AG09309 (cell line): ENCODE data around the gene UBE2I.

ENCODE experiments used
- DNase-seq: peaks from one replicate; pipeline ENCODE4 v3.0.0-alpha.2; 2010; ENCODE audit warnings: low read depth
- H3K4me3 ChIP-seq: 2 replicates; pipeline ENCODE4 v1.5.1; 2011; ENCODE audit warnings: mild to moderate bottlenecking, low read depth, low read length, moderate library complexity; ENCODE audit not compliant: control insufficient read depth
- TF ChIP-seq, protein P1 (sequence below): IDR thresholded peaks from 2 replicates; pipeline ENCODE4 v1.5.1; 2011; ENCODE audit warnings: mild to moderate bottlenecking, low read depth, low read length, inconsistent platforms; ENCODE audit not compliant: insufficient read depth, control insufficient read depth; ENCODE audit errors: missing control alignments

UBE2I gene

DNA sequence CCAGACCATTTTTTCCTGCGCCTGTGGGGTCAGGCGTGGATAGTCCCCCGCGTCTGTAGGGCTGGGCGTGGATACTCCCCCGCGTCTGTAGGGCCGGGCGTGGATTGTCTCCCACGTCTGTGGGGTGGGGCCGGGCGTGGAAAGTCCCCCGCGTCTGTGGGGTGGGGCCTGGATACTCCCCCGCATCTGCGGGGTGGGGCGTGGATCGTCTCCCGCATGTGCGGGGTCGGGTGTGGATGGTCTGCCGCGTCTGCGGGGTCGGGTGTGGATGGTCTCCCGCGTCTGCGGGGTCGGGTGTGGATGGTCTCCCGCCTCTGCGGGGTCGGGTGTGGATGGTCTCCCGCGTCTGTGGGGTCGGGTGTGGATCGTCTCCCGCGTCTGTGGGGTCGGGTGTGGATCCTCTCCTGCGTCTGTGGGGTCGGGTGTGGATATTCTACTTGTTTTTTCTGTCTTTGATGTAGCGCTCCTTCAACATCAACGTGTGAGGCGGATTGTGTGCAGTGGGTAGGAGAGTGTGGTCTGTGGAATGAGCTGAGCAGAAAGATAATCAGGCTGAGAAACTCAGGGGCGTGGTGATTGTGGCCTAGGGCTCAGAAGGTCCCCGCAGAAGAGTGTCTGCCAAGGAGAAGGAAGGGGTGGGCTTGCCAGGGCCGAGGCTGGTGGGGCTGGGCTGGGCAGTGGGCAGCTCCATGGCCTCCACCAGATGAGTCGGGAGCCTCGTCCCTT, 45.5 kb downstream of the UBE2I start:
- TF ChIP-seq, protein P1, sequence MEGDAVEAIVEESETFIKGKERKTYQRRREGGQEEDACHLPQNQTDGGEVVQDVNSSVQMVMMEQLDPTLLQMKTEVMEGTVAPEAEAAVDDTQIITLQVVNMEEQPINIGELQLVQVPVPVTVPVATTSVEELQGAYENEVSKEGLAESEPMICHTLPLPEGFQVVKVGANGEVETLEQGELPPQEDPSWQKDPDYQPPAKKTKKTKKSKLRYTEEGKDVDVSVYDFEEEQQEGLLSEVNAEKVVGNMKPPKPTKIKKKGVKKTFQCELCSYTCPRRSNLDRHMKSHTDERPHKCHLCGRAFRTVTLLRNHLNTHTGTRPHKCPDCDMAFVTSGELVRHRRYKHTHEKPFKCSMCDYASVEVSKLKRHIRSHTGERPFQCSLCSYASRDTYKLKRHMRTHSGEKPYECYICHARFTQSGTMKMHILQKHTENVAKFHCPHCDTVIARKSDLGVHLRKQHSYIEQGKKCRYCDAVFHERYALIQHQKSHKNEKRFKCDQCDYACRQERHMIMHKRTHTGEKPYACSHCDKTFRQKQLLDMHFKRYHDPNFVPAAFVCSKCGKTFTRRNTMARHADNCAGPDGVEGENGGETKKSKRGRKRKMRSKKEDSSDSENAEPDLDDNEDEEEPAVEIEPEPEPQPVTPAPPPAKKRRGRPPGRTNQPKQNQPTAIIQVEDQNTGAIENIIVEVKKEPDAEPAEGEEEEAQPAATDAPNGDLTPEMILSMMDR, result no peak
- no peak overlapping the region for H3K4me3 ChIP-seq
- DNase-seq, result no peak

DNA sequence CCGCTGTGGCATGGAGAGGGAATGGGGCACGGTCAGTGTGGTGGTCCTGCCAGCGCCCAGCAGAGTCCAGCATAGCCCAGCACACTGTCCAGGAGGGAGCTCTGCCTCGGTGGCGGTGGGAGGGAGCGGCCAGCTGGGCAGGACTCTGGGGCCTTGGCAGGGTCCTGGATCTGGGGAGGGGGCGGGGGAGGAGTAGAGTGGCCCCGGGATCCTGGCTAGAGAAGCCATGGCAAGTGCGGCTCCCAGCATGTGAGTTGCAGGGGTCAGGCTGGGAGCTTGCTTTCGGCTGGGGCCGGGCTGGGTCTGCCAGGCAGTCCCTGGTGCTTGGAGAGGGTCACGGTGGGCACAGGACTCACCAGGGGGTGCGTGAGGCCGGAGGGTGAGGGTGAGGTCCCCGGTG, 46.2 kb downstream of the UBE2I start:
- TF ChIP-seq, protein P1, result no peak
- DNase-seq, result no peak
- H3K4me3 ChIP-seq, result no peak overlapping the region

GRCh38 chr16:1356061-1356900, 46.8 kb downstream of the UBE2I start:
- no peak for DNase-seq
- TF ChIP-seq, protein P1, result no peak
- no peak overlapping the region for H3K4me3 ChIP-seq

- no peak overlapping the region for H3K4me3 ChIP-seq
- DNase-seq, result no peak
- TF ChIP-seq, protein P1, result no peak
These were observed 48.6 kb downstream of the UBE2I start for GRCh38 chr16:1357906-1358566.

DNA sequence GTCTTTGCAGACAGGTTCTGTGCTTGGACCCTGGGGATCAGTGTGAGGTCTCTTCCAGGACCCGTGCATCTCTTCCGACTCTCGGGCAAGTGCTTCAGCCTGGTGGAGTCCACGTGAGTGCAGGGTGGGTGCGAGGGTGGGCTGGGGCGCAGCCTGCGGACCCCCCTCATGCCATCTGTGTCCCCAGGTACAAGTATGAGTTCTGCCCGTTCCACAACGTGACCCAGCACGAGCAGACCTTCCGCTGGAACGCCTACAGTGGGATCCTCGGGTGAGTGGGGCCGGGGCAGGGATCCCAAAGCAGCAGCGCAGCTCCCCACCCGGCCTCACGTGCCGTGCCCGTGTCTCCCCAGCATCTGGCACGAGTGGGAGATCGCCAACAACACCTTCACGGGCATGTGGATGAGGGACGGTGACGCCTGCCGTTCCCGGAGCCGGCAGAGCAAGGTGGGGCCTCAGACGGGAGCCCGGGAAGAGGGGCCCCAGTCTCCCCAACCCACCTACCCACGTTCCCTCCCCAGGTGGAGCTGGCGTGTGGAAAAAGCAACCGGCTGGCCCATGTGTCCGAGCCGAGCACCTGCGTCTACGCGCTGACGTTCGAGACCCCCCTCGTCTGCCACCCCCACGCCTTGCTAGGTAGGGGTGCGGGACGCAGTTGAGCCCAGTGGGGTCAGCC, 52.4 kb downstream of the UBE2I start:
- no peak overlapping the region for H3K4me3 ChIP-seq
- DNase-seq, result no peak
- TF ChIP-seq, protein P1, result no peak

DNA sequence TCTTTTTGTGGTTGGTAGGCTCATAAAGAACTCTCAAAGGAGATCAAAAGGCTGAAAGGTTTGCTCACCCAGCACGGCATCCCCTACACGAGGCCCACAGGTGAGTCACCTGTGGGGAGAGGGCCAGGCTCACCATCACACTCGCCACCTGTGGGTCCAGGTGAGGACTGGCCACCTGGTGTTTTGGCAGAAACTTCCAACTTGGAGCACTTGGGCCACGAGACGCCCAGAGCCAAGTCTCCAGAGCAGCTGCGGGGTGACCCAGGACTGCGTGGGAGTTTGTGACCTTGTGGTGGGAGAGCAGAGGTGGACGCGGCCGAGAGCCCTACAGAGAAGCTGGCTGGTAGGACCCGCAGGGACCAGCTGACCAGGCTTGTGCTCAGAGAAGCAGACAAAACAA, 53.4 kb downstream of the UBE2I start:
- no peak for DNase-seq
- TF ChIP-seq, protein P1, result no peak

More for the DNA sequence above, 53.4 kb downstream of the UBE2I start:
- no peak overlapping the region for H3K4me3 ChIP-seq
